GM20431 (cell line): ENCODE data around the gene STYXL1.
"Not testable (repeated sequence)": the region's sequence is repeated elsewhere in the genome, so short reads cannot be mapped to it uniquely, and the experiment has no call there.

Experiments
- in situ Hi-C: fragments of 300-500 bp; cut with MseI, MboI; formaldehyde crosslinking; loops from one replicate; pipeline ENCODE4 v1.15.0; 2020; ENCODE audit warnings: low sequenced_read_pairs; ENCODE audit not compliant: unreplicated experiment

The STYXL1 gene, protein sequence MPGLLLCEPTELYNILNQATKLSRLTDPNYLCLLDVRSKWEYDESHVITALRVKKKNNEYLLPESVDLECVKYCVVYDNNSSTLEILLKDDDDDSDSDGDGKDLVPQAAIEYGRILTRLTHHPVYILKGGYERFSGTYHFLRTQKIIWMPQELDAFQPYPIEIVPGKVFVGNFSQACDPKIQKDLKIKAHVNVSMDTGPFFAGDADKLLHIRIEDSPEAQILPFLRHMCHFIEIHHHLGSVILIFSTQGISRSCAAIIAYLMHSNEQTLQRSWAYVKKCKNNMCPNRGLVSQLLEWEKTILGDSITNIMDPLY

DNA sequence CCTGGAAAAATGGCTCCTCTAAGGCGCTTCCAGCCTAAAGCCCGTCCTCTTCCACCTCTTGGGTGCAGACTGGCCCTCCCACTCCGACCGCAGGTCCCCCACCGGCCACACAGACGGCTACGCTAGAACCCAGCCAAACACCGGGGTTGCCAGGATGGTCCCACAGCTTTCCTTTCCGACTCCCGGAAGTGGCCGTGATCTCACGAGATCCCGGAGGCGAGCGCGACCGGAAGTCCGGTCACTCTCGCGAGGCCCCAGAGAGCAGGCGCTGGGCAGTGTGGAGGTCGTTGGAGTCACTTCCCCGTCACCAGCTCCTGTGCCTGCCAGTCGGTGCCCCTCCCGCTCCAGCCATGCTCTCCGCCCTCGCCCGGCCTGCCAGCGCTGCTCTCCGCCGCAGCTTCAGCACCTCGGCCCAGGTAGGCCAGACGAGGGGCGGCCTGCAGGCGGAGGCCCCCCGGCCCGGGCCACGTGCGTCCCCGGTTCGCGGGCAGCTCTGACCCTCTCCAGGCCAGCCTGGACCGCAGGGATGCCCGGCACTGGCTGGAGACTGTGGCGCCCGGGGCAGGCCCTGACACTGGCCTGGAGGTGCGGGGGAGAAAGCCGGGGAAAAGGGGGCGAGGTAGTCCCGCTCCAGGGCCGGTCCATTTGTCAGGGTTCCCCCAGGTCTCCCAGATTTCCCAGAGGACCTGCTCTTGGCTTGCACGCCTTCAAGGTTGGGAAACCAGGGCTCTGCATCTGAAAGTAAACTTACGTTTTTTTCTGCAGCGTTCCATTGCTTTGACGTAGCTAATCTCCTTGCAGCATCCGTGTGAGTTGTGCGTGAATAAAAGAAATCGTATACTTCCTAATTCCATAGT, at the start of gene STYXL1, which contains the start of gene MDH2:
TSS of gene STYXL1 (minus strand) at position 190 of the 857 bp plus-strand sequence. CDS start 17,477 bp downstream, outside the sequence.
TSS of gene MDH2 (plus strand) at position 296 of the 857 bp plus-strand sequence. CDS start at position 351, 55 bp downstream.
- in situ Hi-C loops: no loop called here

DNA sequence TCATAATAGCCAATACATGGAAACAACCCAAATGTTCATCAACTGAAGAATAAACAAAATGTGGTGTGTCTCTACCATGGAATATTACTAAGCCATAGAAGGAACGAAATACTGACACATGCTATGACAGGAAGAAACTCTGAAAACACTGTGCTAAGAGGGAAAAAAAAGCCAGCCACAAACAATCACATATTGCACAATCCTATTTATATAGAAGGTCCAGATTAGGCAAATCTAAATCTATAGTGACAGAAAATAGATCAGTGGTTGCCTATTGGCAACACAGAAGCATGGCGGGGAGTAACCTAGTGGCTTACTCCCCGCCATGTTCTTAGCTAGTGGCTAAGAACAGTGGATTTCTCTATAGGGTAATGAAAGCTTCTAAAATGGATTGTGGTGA, 48.1 kb upstream of the STYXL1 start:
- in situ Hi-C loops: no loop called here

DNA sequence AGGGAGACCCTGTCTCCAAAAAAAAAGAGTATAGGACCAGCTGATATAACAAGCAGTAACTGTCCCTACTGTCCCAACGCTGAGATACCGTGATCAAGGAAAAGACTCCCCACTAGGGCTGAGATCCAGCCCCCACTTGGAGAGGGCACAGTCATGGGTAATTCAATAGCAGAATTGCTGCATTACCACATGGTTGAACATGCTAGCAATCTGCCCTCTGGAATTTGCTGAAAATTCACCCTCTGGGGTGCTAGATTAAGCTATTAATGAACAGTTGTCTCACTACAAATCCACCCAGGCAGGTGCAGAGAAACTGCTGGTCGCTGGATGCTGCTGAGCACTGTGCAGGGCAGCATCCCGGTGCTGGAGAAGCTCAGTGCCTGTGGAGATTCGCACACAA, 46.5 kb upstream of the STYXL1 start:
- in situ Hi-C loops: not testable (repeated sequence)

DNA sequence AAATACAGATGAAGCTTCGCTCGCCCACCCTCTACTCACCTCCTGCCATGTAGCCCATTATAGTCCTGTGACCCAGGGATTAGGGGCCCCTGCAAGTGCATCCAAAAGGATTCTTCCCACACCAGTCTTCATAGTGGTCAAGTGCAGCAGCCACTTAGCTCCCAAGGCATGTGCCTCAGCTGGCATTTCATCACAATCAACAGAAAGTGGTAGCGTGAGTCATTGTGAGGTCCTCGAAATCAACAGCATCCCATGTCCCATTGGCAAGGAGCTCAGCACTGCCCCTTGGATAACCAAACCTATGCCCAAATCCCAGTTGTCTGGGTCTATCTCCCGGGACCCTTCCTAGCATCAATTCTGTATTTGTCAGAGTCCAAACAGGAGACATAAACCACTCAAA, 45.7 kb upstream of the STYXL1 start:
- in situ Hi-C loops: not testable (repeated sequence)

DNA sequence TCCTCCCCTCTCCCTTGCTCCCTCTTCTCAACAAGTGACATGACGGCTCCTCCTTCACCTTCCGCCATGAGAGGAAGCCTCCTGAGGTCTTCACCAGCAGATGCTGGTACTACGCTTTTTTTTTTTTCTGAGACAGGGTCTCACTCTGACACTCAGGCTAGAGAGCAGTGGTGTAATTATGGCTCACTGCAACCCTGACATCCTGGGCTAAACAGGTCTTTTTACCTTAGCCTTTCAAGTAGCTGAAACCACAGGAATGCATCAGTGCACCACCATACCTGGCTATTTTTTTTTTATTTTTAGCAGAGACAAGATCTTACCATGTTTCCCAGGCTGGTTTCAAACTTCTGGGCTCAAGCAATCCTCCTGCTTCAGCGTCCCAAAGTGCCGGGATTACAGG, 43.7 kb upstream of the STYXL1 start:
- in situ Hi-C loops: no loop called here

DNA sequence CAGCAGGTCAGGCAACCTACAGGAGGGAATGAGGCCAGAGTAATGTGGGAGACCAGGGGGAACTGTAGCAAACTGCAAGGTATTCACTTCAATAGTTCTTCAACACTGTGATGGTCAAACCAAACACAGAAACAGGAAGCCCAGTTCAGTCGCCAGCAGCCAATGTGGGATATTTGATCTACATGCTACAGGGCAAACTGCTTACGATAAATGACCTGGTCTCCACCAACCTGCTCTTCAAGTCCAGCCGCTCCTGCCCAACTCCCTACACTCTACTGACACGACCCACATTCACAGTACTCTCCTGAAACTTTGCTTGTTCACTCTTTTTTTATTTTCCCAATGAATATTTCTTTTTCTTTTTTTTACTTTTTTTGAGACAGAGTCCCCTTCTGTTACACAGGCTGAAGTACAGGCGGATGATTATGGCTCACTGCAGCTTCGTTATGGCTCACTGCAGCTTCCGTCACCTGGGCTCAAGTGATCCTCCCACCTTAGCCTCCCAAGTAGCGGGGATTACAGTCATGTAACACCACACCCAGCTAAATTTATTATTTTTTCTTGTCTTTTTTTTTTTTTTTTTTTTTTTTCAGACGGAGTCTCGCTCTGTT, 42.2 kb upstream of the STYXL1 start:
- in situ Hi-C loops: no loop called here

DNA sequence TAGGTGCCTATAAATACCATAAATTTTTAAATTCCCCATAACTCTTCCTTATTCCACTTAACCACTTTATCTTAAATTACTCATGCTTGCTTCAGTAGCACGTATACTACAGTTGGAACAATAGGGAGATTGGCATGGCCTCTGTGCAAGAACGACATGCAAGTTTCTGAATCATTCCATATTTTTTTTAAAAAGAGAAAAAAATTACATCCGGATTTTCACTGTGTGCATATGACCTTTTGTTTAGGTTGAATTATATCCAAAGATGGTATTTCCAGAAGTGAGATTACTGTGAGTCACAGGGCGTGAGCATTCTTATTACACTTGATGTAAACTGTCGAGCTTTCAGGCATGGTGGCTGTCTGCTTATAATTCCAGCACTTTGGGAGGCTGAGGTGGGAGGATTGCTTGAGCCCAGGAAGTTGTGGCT, 39.6 kb upstream of the STYXL1 start:
- in situ Hi-C loops: not testable (repeated sequence)

DNA sequence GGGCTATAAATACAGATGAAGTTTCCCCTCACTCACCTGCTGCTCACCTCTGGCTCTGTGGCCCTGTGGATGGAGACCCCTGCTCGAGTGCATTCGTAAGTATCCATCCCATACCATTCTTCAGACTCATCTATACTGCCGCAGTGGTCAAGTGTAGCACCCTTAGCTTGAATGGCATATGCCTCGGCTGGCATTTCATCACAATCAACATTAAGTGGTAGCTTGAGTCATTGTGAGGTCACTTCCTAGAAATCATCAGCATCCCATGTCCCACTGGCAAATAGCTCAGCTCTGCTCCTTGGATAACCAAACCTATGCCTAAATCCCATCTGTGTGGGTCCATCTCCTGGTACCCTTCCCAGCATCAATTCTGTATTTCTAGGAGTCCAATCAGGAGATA, 38.3 kb upstream of the STYXL1 start:
- in situ Hi-C loops: no loop called here

DNA sequence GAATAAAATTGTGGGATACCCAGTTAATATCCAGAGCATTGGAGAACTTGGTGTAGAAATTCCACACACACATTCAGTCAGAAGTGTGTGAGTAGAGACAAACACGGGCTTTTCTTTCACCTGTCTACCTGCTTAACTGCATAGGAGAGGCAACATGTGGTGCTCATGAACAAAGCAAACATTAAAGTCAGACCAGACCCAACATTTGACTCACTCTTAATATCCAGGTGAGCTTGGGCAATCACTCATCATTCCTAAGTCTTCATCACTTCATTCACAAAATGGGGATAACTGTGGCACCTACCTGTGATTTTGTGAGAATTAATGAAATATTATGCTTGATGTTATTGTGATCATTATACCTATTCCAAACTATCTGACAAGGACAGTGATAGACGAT, 36.3 kb upstream of the STYXL1 start:
- in situ Hi-C loops: not testable (repeated sequence)

DNA sequence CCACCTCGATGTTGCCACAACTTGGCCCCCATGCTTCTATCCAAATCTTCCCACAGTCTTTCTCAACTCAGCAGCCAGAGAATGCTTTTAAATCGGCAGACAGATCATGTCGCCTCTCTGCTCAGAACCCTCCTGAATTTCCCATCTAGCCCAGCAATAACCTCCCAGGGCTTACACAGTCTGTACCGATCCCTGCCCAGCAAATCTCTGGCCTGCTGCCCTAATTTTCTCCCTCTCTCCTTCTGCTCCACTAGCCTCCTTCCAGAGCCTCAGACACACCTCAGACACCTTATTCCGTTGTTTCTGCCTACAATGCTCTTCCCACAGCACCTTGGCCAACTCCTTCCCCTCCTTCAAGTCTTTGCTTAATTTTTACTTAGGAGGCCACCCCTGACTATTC, 32.4 kb upstream of the STYXL1 start:
- in situ Hi-C loops: no loop called here

DNA sequence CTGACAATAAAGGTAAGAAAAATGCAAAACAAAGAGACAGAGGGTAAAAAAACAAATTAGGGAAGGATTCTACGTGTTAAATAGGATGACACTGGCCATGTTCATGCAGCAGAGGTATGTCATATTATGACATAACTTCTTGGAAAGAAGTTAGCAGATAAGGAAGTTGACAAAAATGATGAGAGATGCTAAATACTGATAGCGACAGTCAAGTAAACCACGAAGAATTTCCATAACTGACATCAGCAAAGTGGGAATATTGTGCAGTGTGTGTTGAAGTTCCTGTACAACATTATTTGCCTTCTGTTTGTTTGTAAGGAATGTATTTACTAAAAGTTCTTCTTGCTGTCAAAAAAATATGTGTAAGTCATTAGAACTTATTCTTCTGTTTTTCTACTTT, 29.6 kb upstream of the STYXL1 start:
- in situ Hi-C loops: no loop called here

DNA sequence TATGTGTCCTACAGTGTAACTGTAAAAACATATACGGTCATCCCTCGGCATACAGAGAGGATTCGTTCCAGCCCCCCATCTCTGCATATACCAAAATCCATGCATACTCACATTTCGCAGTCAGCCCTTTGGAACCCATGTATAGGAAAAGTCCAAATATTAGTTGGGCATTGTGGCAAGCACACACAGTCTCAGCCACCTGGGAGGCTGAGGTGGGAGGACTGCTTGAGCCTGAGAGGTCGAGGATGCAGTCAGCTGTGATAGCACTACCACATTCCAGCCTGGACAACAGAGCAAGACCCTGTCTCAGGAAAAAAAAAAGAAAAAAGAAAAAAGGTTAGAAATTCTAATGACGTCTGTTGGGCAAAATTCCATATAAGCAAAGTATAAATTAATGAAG, 29.2 kb upstream of the STYXL1 start:
- in situ Hi-C loops: no loop called here

DNA sequence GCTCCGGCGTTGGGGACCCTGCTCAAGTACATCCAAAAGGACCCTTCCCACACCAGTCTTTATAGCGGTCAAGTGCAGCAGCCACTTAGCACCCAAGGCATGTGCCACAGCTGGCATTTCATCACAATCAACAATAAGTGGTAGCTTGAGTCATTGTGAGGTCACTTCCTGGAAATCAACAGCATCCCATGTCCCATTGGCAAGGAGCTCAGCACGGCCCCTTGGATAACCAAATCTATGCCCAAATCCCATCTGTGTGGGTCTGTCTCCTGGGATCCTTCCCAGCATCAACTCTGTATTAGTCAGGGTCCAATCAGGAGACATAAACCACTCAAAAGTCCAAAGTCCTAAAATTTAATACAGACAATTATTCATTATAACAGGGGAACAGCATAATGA, 27.2 kb upstream of the STYXL1 start:
- in situ Hi-C loops: no loop called here

DNA sequence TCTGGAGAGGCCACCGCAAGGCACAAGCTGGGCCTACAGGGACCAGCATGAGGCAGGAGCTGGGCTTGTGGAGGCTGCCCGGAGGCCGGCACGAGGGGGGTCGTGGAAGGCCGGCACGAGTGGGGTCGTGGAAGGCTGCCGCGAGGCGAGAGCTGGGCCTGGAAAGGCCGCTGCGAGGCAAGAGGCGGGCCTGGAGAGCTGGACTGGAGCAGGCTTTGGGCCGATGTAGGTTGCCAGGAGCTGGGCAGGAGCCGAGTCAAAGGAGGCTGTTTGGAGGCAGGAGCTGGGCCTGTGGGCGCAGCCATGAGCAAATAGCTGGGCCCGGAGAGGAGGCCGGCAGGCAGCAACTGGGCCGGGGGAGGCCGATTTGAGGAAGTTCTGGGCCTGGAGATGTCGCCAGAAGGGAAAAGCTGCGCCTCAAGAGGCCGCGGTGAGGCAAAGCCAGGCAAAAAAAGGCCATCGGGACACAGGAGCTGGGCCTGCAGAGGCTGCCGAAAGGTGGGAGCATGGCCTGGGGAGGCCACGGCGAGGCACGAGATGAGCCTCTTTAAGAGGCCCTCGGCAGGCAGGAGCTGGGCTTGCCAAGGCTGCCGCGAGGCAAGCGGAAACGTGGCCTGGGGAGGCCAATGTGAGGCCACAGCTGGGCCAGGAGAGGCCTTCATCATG, 26.6 kb upstream of the STYXL1 start:
- in situ Hi-C loops: no loop called here

DNA sequence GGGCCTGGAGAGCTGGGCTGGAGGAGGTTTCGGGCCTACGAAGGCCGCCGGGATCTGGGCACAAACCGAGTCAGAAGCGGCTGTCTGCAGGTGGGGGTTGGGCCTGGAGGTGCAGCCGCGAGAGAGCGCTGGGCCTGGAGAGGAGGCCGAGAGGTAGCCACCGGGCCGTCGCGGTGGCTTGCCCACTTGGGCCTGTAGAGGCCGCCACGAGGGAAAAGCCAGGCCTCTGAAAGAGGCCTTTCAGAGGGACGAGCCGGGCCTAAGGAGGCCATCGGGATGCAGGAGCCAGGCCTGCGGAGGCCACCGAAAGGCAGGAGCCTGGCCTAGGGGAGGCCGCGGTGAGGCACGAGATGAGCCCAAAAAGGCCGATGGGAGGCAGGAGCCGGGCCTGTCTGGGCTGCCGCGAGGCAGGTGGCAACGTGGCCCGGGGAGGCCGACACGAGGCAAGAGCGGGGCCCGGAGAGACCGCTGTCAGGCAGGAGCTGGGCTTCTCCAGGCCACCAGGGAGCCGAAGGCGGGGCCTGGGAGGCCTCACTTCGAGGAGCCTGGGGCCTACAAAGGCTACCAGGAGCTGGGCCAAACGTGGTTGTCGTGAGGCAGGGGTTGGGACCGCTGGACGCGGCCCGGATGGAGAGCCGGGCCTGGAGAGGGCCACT, 25.7 kb upstream of the STYXL1 start:
- in situ Hi-C loops: no loop called here

DNA sequence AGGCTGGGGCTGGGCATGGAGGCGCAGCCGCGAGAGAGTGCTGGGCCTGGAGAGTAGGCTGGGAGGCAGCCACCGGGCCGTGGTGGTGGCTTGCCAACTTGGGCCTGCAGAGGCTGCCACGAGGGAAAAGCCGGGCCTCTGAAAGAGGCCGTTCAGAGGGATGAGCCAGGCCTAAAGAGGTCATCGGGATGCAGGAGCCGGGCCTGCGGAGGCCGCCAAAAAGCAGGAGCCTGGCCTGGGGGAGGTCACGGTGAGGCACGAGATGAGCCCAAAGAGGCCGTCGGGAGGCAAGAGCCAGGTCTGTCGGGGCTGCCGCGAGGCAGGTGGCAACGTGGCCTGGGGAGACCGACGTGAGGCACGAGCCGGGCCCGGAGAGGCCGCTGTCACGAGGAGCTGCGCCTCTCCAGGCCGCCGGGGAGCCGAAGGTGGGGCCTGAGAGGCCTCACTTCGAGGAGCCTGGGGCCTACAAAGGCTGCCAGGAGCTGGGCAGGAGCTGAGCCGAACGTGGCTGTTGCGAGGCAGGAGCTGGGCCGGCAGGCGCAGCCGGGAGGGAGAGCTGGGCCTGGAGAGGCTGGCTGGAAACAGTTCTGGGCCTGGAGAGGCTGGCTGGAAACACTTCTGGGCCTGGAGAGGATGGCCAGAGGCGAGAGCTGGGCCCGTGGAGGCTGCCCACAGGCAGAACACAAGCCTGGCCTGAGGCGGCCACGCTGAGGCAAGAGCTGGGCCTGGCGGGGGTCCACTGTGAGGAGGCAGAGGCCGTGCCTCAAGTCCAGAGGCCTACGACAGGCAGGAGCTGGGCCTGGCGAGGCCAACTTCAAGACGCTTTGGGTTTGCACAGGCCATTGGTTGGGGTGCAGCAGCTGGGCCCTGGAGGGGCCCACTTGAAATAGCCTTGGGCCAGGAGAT, 24.7 kb upstream of the STYXL1 start:
- in situ Hi-C loops: no loop called here

DNA sequence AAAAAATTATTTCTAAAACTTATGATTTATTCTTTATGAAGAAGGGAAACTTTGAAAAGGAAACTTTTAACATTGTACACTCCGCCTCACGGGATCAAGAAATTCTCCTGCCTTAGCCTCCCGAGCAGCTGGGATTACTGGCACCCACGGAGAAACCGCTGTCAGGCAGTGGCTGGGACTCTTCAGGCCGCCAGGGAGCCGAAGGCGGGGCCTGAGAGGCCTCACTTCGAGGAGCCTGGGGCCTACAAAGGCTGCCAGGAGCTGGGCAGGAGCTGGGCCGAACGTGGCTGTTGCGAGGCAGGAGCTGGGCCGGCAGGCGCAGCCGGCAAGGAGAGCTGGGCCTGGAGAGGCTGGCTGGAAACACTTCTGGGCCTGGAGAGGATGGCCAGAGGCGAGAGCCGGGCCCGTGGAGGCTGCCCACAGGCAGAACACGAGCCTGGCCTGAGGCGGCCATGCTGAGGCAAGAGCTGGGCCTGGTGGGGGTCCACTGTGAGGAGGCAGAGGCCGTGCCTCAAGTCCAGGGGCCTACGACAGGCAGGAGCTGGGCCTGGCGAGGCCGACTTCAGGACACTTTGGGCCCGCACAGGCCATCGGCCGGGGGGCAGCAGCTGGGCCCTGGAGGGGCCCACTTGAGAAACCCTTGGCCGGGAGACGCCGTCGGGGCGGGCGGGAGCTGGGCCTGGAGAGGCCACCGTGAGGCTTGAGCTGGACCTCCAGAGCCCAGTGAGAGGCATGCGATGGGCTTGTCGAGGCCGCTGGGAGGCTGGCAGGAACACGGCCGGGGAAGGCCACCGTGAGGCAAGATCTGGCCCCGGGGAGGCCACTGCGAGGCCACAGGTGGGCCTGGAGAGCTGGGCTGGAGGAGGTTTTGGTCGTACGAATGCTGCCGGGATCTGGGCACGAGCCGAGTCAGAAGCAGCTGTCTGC, 23.8 kb upstream of the STYXL1 start:
- in situ Hi-C loops: no loop called here

DNA sequence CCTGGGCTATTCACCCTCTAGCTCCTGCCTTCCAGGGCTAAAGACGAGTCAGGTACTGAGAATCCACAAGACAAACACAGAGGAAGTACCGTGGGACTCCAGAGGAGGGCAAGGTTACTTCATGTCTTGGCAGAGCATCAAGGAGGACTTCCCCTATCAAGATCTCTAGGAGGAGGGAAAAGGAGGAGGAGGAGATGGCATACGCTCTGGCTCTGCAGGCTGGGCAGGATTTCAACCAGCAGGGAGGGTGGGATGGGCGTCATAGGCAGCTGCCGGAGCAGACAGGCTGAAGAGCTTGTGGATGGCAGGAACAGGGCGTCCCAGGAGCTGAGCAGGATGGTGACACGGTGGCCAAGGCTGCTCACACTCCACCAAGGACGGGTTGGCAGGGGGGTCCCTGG, 21.4 kb upstream of the STYXL1 start:
- in situ Hi-C loops: no loop called here
